A673 (cell line): ENCODE results near the gene NECTIN1.

Experiments
- EZH2 ChIP-seq: fragments of 200-600 bp; sonication (generic); IDR thresholded peaks from 2 replicates; pipeline ENCODE4 v1.6.1; 2017; ENCODE audit warnings: borderline replicate concordance, low read depth, mild to moderate bottlenecking, mixed read lengths, antibody characterized with exemption, low read length; ENCODE audit not compliant: poor library complexity, severe bottlenecking
- TF ChIP-seq, protein P1 (sequence below): fragments of 300-800, 200-600 bp; sonication (generic); conservative IDR thresholded peaks from 2 replicates; pipeline ENCODE4 v1.5.1; 2017; ENCODE audit warnings: low read depth, mild to moderate bottlenecking, antibody characterized with exemption, low read length, moderate library complexity, mixed read lengths

DNA sequence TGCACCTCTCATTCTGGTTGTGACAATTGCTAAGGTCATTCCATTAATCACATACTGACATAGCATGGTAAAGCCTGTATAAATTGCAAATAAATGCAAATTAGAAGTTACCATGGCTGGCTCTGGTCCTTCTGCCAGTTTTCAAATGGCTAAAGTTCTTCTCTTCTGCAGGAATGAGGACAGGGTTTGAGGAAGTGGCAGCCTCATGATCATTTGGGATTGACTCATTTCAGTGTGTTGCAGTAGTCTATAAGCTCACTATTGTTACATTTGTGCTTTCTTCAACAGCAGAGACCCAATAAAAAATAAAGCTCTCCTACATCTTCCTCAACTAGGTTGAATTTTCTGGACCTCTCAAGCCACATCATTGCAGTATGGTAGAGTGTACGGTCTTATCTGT, 60.3 kb downstream of the NECTIN1 start:
- TF ChIP-seq, protein P1, sequence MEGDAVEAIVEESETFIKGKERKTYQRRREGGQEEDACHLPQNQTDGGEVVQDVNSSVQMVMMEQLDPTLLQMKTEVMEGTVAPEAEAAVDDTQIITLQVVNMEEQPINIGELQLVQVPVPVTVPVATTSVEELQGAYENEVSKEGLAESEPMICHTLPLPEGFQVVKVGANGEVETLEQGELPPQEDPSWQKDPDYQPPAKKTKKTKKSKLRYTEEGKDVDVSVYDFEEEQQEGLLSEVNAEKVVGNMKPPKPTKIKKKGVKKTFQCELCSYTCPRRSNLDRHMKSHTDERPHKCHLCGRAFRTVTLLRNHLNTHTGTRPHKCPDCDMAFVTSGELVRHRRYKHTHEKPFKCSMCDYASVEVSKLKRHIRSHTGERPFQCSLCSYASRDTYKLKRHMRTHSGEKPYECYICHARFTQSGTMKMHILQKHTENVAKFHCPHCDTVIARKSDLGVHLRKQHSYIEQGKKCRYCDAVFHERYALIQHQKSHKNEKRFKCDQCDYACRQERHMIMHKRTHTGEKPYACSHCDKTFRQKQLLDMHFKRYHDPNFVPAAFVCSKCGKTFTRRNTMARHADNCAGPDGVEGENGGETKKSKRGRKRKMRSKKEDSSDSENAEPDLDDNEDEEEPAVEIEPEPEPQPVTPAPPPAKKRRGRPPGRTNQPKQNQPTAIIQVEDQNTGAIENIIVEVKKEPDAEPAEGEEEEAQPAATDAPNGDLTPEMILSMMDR: no peak
- no peak for TF ChIP-seq EZH2
